Activated naive CD4-positive, alpha-beta T cell treated with anti-CD3 and anti-CD28 coated beads, Interleukin-2, amount 50 U/mL, for 24 hours (primary cell): ENCODE results near the gene C1orf21.

ENCODE experiments used
- H3K27ac Mint-ChIP-seq: one replicate; pipeline ENCODE4 v1.8.0; 2021; ENCODE audit warnings: mild to moderate bottlenecking, mixed read lengths
- H3K27me3 Mint-ChIP-seq: one replicate; pipeline ENCODE4 v1.8.0; 2021; ENCODE audit warnings: mixed read lengths
- H3K36me3 Mint-ChIP-seq: one replicate; pipeline ENCODE4 v1.8.0; 2021; ENCODE audit warnings: mixed read lengths
- H3K4me1 Mint-ChIP-seq: one replicate; pipeline ENCODE4 v1.8.0; 2021; ENCODE audit warnings: mixed read lengths
- H3K4me3 Mint-ChIP-seq: one replicate; pipeline ENCODE4 v1.8.0; 2021; ENCODE audit warnings: mild to moderate bottlenecking, mixed read lengths
- H3K9me3 Mint-ChIP-seq: one replicate; pipeline ENCODE4 v1.8.0; 2021; ENCODE audit warnings: mixed read lengths

Gene C1orf21

GRCh38 chr1:184669391-184669790 is 282.6 kb downstream of the C1orf21 start:
- Mint-ChIP-seq H3K36me3 (no peaks in the 10 kb centered on the region), H3K9me3 (no peaks in the 10 kb centered on the region), H3K4me3 (no peak overlapping the region), H3K4me1 (no peaks in the 10 kb centered on the region), H3K27ac (no peak overlapping the region), H3K27me3 (peaks cover 19% of the 10 kb centered on the region)

DNA sequence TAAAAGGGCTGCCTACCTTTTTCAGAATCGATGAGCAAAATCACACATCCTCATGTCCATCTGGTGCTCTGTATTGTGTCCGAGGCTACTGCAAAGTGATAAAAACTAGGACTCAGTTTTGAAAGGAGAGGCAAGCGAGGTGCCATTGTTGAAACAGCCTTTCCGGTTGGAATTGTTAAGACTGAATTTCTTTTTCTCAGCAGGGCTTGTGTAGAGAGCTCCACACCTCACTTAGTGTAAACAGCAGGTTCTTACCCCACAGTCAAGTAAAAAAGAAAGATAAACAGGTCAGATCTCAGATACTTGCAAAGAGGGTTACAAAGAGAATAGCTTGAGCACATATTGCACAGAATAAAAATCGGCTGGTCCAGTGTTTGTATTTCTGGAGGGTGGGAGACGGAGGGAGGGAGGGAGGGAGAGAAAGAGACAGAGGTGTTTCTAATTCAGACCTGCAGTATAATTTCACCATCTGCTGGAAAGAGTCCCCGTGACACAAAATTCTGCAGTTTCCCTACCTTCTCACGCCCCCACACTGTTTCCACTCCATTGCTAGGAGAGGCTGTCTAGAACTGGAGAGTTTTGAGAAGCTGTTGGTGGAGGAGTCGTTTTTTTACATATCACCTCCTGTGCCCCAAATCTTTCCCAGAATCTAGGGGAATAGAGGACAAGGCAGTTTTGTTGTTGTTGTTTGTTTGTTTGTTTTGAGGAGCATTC is 285.3 kb downstream of the C1orf21 start:
- Mint-ChIP-seq H3K9me3 (no peaks in the 10 kb centered on the region), H3K27ac (no peak overlapping the region), H3K4me3 (no peak overlapping the region), H3K27me3 (peaks cover 11% of the 10 kb centered on the region), H3K36me3 (no peaks in the 10 kb centered on the region), H3K4me1 (no peaks in the 10 kb centered on the region)

- H3K9me3 Mint-ChIP-seq, result no peaks in the 10 kb centered on the region
- H3K4me1 Mint-ChIP-seq, result no peaks in the 10 kb centered on the region
- no peaks in the 10 kb centered on the region for H3K36me3 Mint-ChIP-seq
- no peak overlapping the region for H3K27ac Mint-ChIP-seq
- peaks cover 11% of the 10 kb centered on the region for H3K27me3 Mint-ChIP-seq
- H3K4me3 Mint-ChIP-seq, result no peak overlapping the region
Observed at GRCh38 chr1:184673305-184673704, 286.5 kb downstream of the C1orf21 start.

GRCh38 chr1:184677344-184677743 is 290.5 kb downstream of the C1orf21 start:
- Mint-ChIP-seq H3K36me3 (peaks cover 4% of the 10 kb centered on the region), H3K27ac (no peak overlapping the region), H3K9me3 (peaks cover 4% of the 10 kb centered on the region), H3K27me3 (peaks cover 6% of the 10 kb centered on the region), H3K4me1 (no peaks in the 10 kb centered on the region), H3K4me3 (no peak overlapping the region)
